Lower lobe of right lung (tissue), 2 donors: ENCODE data around the gene RPS6KA2. TPM values are rescaled to one million over a fixed set of nuclear protein-coding genes. Genes with fewer than 3 reads are reported as not detected.

Experiments
- ATAC-seq, 2 donors: fragments of 200-7000 bp; cut with Tn5 transposase; one replicate each; pipeline ENCODE4 v1.9.1; 2020 to 2022; ENCODE audit warnings: mild to moderate bottlenecking in 2 of 2, moderate library complexity in 2 of 2
- DNase-seq: peaks from one replicate; pipeline ENCODE4 v3.0.0-alpha.2; 2020
- H3K27ac ChIP-seq: fragments of 200-600 bp; one replicate; pipeline ENCODE4 v1.8.0; 2022
- H3K27me3 ChIP-seq: fragments of 200-600 bp; one replicate; pipeline ENCODE4 v1.8.0; 2022; ENCODE audit warnings: low read depth
- H3K36me3 ChIP-seq: fragments of 200-600 bp; one replicate; pipeline ENCODE4 v1.8.0; 2022; ENCODE audit warnings: mild to moderate bottlenecking
- H3K4me1 ChIP-seq: fragments of 200-600 bp; one replicate; pipeline ENCODE4 v1.8.0; 2022
- H3K4me3 ChIP-seq: fragments of 200-600 bp; one replicate; pipeline ENCODE4 v1.8.0; 2022; ENCODE audit warnings: mild to moderate bottlenecking
- H3K9me3 ChIP-seq: fragments of 200-600 bp; one replicate; pipeline ENCODE4 v1.8.0; 2022
- intact Hi-C: fragments of 100-400 bp; cut with DNase I; formaldehyde crosslinking; loops from one replicate; pipeline ENCODE4 v1.11.0; 2022
- long read RNA-seq: library from polyadenylated mRNA; unstranded; transcript quantifications from one replicate; pipeline ENCODE4 v2.0.0, GENCODE V29; 2021
- total RNA-seq: library from RNA; stranded (reverse); fragmentation: NEBNext Ultra II Directional; extraction: Animal tissue kit (Norgen Biotek cat#: 25700); gene quantifications from one replicate; pipeline ENCODE4 v1.2.1, GENCODE V29; 2021
- TF ChIP-seq, protein P1 (sequence below): fragments of 200-600 bp; IDR thresholded peaks from one replicate; pipeline ENCODE4 v1.8.0; 2022; ENCODE audit warnings: antibody characterized with exemption, mild to moderate bottlenecking
- donor health status: DM: no; HTN: yes; CAD: no; lungs with severe emphysema.

Gene RPS6KA2
- 102 TPM for total RNA-seq
- long read RNA-seq, full-length matches to known transcripts = 97 of 362 reads
- long read RNA-seq, partial matches to known transcripts = 63 of 362 reads
- long read RNA-seq, other reads (novel, unspliced or antisense) = 202 of 362 reads

DNA sequence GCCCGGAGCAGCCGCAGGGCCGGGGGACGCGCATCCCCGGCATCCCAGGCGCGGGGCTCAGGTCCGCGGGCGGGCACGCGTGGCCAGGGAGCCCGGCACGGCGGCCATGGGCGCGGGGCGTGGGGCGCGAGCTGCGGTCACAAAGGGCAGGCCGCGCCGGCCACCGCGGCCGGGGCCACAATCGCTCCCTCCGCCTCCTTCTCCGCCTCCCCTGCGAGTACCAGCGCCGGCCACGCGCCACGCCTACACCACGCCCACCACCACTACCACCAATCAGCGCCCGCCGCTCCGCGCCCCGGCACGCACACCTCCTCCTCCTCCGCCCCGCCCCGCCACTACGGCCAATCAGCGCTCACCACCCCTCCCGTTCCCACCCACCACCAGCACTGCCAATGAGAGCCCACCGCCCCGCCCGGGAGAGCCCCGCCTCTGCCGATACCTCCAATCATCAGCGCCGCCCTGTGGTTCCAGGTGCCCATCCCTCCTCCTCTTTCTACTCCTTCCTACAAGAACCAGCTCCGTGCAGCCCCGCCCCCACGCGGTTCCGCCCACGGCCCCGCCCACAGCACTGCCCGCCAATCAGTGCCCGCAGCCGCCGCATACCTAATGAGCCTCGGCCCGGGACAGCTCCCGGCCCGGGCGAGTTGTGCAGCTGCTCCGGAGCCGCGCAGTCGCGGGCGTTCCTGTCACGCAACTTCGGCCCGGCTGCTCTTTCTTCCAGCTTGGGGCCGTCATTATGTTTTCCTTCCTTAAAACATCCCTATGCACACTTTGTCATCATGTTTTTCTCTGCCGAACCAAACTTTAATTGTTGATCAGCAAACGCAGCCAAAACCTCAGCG lies at the start of gene RPS6KA2:
Gene RPS6KA2, minus strand, starts transcription at position 219 of the 842 bp plus-strand sequence. CDS start 232 bp downstream, outside the sequence.
- DNase-seq (peak; percentile 100), ATAC-seq (peak; percentile 93 to 96)
- H3K4me1 ChIP-seq = peaks cover 49% of the 10 kb centered on the region
- intact Hi-C loops = loop anchor here (10.0 kb wide), 1 partner anchor 72 kb away; no protein-coding TSS in a partner anchor
- peak within 1 kb of the TSS; percentile 82 for H3K4me3 ChIP-seq
- peak within 1 kb of the TSS; percentile 92 for H3K27ac ChIP-seq
- no peaks in the 10 kb centered on the region for H3K9me3 ChIP-seq
- TF ChIP-seq, protein P1, sequence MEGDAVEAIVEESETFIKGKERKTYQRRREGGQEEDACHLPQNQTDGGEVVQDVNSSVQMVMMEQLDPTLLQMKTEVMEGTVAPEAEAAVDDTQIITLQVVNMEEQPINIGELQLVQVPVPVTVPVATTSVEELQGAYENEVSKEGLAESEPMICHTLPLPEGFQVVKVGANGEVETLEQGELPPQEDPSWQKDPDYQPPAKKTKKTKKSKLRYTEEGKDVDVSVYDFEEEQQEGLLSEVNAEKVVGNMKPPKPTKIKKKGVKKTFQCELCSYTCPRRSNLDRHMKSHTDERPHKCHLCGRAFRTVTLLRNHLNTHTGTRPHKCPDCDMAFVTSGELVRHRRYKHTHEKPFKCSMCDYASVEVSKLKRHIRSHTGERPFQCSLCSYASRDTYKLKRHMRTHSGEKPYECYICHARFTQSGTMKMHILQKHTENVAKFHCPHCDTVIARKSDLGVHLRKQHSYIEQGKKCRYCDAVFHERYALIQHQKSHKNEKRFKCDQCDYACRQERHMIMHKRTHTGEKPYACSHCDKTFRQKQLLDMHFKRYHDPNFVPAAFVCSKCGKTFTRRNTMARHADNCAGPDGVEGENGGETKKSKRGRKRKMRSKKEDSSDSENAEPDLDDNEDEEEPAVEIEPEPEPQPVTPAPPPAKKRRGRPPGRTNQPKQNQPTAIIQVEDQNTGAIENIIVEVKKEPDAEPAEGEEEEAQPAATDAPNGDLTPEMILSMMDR = no peak
- no peaks in the 10 kb centered on the region for H3K27me3 ChIP-seq
- H3K36me3 ChIP-seq = no peaks in the 10 kb centered on the region

DNA sequence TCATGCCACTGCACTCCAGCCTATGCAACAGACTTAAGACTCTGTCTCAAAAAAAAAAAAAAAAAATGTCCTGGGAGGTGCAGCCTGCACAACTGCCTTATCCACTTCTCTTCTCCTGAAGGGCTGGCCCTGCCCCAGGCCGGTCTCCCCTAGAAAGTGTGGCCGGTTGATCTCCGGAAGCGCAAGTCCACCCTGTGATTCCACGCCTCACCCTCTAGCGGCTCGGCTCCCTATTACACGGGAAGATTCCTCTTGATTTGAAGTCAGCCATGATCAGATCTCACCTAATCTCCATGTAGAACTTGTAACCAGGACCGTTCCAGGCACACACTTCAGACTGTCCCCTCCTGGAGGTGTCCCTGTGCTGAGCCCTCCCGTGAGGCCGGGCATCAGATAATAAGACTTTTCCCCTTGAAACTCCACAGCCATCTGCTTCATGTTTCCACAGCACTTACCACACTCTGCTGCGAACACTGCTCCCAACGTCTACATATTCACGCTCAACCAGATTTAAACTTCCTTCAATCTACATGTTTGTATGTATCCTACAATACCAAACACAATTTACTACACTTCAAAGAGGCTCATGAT lies 49.3 kb upstream of the RPS6KA2 start:
- no peaks in the 10 kb centered on the region for H3K36me3 ChIP-seq
- intact Hi-C loops = no loop called here
- TF ChIP-seq, protein P1 = no peak
- H3K4me3 ChIP-seq = no peak overlapping the region
- DNase-seq = no peak
- no peaks in the 10 kb centered on the region for H3K9me3 ChIP-seq
- no peak for ATAC-seq
- H3K27ac ChIP-seq = no peak overlapping the region
- H3K4me1 ChIP-seq = peaks cover 20% of the 10 kb centered on the region
- no peaks in the 10 kb centered on the region for H3K27me3 ChIP-seq

DNA sequence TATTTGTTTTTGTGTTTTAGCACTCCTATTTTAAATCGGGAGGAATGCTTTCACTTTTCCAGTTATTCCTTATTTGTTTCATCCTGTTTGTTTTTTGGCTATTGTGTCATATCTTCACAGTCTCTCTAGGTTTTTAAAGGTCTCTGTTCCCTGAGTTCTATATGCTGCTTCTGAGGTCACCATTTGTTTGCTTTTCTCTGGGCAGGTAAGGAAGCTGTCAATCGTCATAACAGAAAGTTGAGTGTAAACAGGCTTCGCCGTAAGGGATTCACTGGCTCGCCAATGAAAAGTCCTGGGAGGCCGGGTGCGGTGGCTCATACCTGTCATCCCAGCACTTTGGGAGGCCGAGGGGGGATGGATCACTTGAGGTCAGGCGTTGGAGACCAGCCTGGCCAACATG lies 48.7 kb upstream of the RPS6KA2 start:
- intact Hi-C loops = no loop called here
- H3K4me3 ChIP-seq = peak overlapping the region; percentile 14
- no peaks in the 10 kb centered on the region for H3K36me3 ChIP-seq
- TF ChIP-seq, protein P1 = no peak
- peaks cover 20% of the 10 kb centered on the region for H3K4me1 ChIP-seq
- H3K9me3 ChIP-seq = no peaks in the 10 kb centered on the region
- no peaks in the 10 kb centered on the region for H3K27me3 ChIP-seq
- no peak overlapping the region for H3K27ac ChIP-seq
- DNase-seq (no peak), ATAC-seq (peak; percentile 40 to 55)

DNA sequence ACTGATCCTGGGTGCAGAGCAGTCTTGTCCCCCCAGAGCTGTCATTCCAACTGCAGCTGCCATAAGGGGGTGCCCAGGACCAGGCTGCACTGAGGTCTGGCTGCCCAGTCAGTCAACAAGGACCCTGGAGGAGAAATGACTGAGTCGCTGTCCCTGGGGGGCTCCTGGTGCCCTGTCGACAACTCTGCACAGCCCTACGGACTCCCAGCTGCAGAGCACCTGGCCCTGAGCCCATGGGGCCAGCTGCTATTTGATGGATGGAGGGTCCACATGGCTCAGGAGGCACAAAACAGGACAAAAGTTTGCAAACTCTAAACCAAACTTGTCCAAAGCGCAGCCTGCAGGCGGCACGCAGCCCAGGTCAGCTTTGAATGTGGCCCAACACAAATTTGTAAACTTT lies 46.3 kb upstream of the RPS6KA2 start:
- Histone ChIP-seq H3K4me3 (no peak overlapping the region), H3K4me1 (peaks cover 20% of the 10 kb centered on the region), H3K27ac (no peak overlapping the region), H3K27me3 (peaks cover 7% of the 10 kb centered on the region), H3K36me3 (no peaks in the 10 kb centered on the region), H3K9me3 (no peaks in the 10 kb centered on the region)
- intact Hi-C loops = no loop called here
- TF ChIP-seq, protein P1 = no peak
- DNase-seq = no peak
- no peak for ATAC-seq

DNA sequence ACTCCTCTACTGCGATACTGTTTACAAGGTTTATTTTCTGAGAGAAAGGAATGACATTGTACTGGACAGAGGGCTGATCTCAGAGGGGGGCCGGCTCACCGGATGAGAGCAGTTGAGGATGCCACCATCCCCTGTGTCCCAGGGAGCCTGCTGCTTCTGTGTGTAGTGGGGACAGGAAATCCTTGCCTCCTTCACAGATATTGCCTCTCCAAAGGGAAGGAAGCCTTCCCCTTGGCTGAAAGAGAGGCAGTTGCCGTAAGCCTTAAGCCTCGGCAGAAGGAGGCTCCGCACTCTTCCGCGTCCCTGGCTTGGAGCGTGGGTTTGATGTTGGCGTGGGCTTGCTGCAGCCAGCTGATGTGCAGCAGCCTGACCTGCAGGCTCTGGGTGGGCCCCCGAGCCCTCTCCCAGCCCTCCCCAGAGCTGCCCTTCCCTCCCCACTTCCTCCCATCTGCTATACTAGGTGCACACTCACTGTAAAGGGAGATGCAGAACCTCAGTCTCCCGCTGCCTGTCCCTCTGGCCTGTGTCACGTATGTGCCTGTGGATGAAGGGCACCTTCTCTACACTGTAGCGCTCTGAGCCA lies 45.7 kb upstream of the RPS6KA2 start:
- no peak overlapping the region for H3K4me3 ChIP-seq
- peaks cover 7% of the 10 kb centered on the region for H3K27me3 ChIP-seq
- TF ChIP-seq, protein P1 = no peak
- no peak overlapping the region for H3K27ac ChIP-seq
- intact Hi-C loops = no loop called here
- no peaks in the 10 kb centered on the region for H3K9me3 ChIP-seq
- H3K36me3 ChIP-seq = no peaks in the 10 kb centered on the region
- ATAC-seq (no peak), DNase-seq (no peak)
- H3K4me1 ChIP-seq = peaks cover 20% of the 10 kb centered on the region
